Measurements from ENCODE around the gene MBLAC1. TPM values are rescaled to one million over a fixed set of nuclear protein-coding genes. Genes with fewer than 3 reads are reported as not detected.

Gene MBLAC1
- total and polyA plus RNA-seq, 9 of the 15 experiments (the other 6 are each of a cell fraction or from before 2014, with no cell fraction given), result 0.03 to 3.1 (median 0.52) TPM

- TF ChIP-seq ETV6 (IDR thresholded peaks at IDR 0.05; ENCODE audit: borderline replicate concordance in 1 of 2, low read depth in 2 of 2, low read length in 1 of 2) (no peak), ETV6 (CRISPR knock-in tag; IDR thresholded peaks at IDR 0.05; ENCODE audit: borderline replicate concordance) (no peak), RBM25 (IDR thresholded peaks at IDR 0.05; ENCODE audit: low read depth, low read length, severe bottlenecking) (peak; percentile 93), HMG20B (CRISPR knock-in tag; IDR thresholded peaks at IDR 0.05) (no peak), ZNF551 (CRISPR knock-in tag; IDR thresholded peaks at IDR 0.05) (no peak), ZBTB34 (CRISPR knock-in tag; IDR thresholded peaks at IDR 0.05) (no peak), THAP12 (CRISPR knock-in tag; IDR thresholded peaks at IDR 0.05) (no peak; the same call in 1 of the 2 replicates), KLF1 (tag; IDR thresholded peaks at IDR 0.05) (0 out of 2 replicates have a peak, but pooled peaks have one; percentile 37), KLF6 (CRISPR knock-in tag; IDR thresholded peaks at IDR 0.05; ENCODE audit: borderline replicate concordance) (0 out of 2 replicates have a peak, but pooled peaks have one; percentile 73), STAT5B (CRISPR knock-in tag; IDR thresholded peaks at IDR 0.05) (no peak), ZNF143 (CRISPR knock-in tag; IDR thresholded peaks at IDR 0.05) (no peak), CXXC5 (CRISPR knock-in tag; IDR thresholded peaks at IDR 0.05) (peak; percentile 87), CREB3L1 (IDR thresholded peaks at IDR 0.05; ENCODE audit: borderline replicate concordance, low read depth) (0 out of 2 replicates have a peak, but pooled peaks have one; percentile 11), SMARCA4 (IDR thresholded peaks at IDR 0.05) (peak; percentile 17), CBX8 (IDR thresholded peaks at IDR 0.05; ENCODE audit: borderline replicate concordance, extremely low read depth, low read depth, low read length, poor library complexity, severe bottlenecking) (no peak), ILF3 (IDR thresholded peaks at IDR 0.05; ENCODE audit: borderline replicate concordance) (no peak), EGR1 (conservative IDR thresholded peaks at IDR 0.05) (no peak; the same call in 1 of the 2 replicates), BCL6 (CRISPR knock-in tag; IDR thresholded peaks at IDR 0.05) (no peak), BRCA1 (IDR thresholded peaks at IDR 0.05) (no peak), BRCA1 (CRISPR knock-in tag; IDR thresholded peaks at IDR 0.05) (no peak), ZNF589 (CRISPR knock-in tag; IDR thresholded peaks at IDR 0.05; ENCODE audit: low read depth) (no peak), HIVEP1 (CRISPR knock-in tag; IDR thresholded peaks at IDR 0.05) (0 out of 2 replicates have a peak, but pooled peaks have one; percentile 35), NR4A1 (CRISPR knock-in tag; IDR thresholded peaks at IDR 0.05) (no peak), NR4A1 (tag; IDR thresholded peaks at IDR 0.05) (0 out of 2 replicates have a peak, but pooled peaks have one; percentile 5)
These were observed at the start of gene MBLAC1 (continued) for GRCh38 chr7:100126931-100127865.
